Left ventricle myocardium superior (tissue), 1 donor: ENCODE results near the gene IL20RA. TPM values are rescaled to one million over a fixed set of nuclear protein-coding genes. Genes with fewer than 3 reads are reported as not detected.
"Not testable (repeated sequence)": the region's sequence is repeated elsewhere in the genome, so short reads cannot be mapped to it uniquely, and the experiment has no call there.

Experiments used
- ATAC-seq: fragments of 200-7000 bp; cut with Tn5 transposase; one replicate; pipeline ENCODE4 v1.9.1; 2020; ENCODE audit warnings: mild to moderate bottlenecking, moderate library complexity
- DNase-seq: peaks from one replicate; pipeline ENCODE4 v3.0.0-alpha.2; 2020
- intact Hi-C: fragments of 100-400 bp; cut with micrococcal nuclease; formaldehyde crosslinking; loops from one replicate; pipeline ENCODE4 v1.11.0; 2022
- total RNA-seq: library from RNA; stranded (reverse); fragmentation: NEBNext Ultra II Directional; extraction: Animal tissue kit (Norgen Biotek cat#: 25700); gene quantifications from one replicate; pipeline ENCODE4 v1.2.1, GENCODE V29; 2021
- donor health status: DM: no; HTN: yes; CAD: no; lungs with severe emphysema.

Gene IL20RA
- total RNA-seq, 1 donor from 2014 or later, result 7.2 TPM

DNA sequence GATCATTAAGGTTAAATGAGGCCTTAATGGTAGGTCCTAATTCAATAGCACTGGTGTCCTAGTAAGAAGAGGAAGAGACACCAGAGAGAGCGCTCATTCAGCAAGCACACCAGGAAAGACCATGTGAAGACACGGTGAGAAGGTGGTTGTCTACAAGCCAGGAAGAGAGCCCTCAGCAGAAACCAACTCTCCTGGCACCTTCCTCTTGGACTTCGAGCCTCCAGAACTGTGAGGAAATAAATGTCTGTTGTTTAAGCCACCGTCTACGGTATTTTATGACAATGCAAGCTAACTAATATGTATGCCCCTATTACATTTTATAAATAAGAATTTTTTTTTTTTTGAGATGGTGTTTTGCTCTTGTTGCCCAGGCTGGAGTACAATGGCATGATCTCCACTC, 59.3 kb downstream of the IL20RA start:
- ATAC-seq (no peak), DNase-seq (no peak)
- intact Hi-C loops, result no loop called here

GRCh38 chr6:136984578-136984977, 60.2 kb downstream of the IL20RA start:
- DNase-seq (no peak), ATAC-seq (no peak)
- intact Hi-C loops, result no loop called here

DNA sequence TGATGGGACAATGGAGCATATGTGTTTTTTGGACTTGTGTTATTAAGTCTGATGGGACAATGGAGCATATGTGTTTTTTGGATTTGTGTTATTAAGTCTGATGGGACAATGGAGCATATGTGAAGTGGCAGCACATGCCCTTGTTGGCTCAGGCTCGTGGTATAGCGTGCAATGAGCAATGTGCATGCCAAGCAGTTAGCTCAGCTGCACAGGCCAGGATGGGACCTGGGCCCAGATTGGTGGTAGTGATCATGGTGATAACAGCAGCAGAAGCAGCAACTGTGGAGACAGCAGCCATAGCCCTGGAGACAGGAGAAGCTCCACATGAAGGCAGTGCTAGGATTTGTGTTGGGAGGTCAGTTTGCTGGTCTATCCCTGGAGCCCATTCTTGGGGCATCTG, 61.1 kb downstream of the IL20RA start:
- intact Hi-C loops, result no loop called here
- DNase-seq (peak; percentile 36), ATAC-seq (peak; percentile 82)

GRCh38 chr6:136982928-136983327, 61.8 kb downstream of the IL20RA start:
- ATAC-seq (peak; percentile 57), DNase-seq (no peak)
- intact Hi-C loops, result no loop called here

GRCh38 chr6:136980070-136980469, 64.7 kb downstream of the IL20RA start:
- DNase-seq (no peak), ATAC-seq (no peak)
- intact Hi-C loops, result no loop called here

- ATAC-seq, result no peak
Observed at GRCh38 chr6:136979206-136979605, 65.6 kb downstream of the IL20RA start.

DNA sequence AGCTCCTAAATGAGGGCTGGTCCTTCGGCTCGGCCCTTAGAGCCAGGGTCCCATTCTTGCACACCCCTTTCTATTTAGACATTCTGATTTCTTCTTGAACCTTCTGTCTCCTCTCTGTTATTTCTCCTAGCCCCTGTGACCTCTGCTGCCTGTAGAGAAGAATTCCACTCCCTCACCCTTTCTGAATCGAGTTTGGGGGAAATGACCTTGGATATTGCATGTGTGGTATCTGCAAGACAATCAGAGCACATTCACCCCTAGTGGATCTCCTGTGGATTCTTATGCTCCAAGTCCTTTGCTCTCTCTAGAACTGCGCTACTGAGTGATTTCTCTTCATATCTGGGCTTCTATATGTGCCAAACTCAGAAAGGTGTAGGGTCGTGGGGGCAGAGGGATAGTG, 67.7 kb downstream of the IL20RA start:
- no peak for DNase-seq
- intact Hi-C loops, result no loop called here
- ATAC-seq, result no peak

More at GRCh38 chr6:136979206-136979605, 65.6 kb downstream of the IL20RA start:
- intact Hi-C loops, result no loop called here
- no peak for DNase-seq

- ATAC-seq (no peak), DNase-seq (no peak)
- intact Hi-C loops, result no loop called here
Observed at GRCh38 chr6:136975089-136975715, 69.6 kb downstream of the IL20RA start.

DNA sequence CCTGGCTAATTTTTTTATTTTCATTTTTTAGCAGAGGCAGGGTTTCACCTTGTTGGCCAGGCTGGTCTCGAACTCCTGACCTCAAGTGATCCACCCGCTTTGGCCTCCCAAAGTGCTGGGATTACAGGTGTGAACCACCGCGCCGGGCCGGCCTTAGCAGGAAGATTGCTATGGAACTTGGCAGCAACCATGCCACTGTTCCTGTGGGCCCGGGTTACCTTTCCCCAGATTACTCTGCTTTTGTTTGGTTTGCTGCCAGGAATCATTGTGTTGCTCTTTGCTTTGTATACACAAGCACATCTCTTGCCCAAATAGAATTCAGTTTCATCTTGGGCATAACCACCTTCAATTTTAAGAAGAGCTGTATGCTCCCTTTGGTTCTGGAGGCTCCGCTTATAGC, 71.0 kb downstream of the IL20RA start:
- DNase-seq, intact Hi-C loops, ATAC-seq: not testable (repeated sequence)

- intact Hi-C loops, result no loop called here
- no peak for ATAC-seq
- DNase-seq, result no peak
Observed at GRCh38 chr6:136971609-136972008, 73.2 kb downstream of the IL20RA start.

DNA sequence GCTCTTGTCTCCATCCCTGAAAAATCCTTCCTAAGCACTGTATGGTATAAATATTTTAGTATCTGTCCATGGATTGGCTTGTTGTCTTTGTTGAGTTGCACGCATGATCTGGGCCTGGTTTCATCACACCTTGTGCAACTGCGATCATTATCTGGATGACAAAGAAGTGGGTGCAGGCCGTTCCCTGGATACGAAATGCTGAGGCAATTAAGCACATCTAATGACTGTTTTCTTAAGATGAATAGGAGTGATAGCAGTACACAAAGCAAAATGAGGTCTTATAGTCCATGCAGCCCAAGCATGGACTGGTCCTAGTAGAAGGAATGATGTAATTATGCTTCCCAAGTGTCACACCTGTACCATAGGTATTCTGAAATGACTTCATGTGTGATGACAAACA, 74.8 kb downstream of the IL20RA start:
- no peak for DNase-seq
- no peak for ATAC-seq
- intact Hi-C loops, result no loop called here

- intact Hi-C loops, result no loop called here
- DNase-seq, result peak; percentile 46
- peak; percentile 82 for ATAC-seq
Observed at GRCh38 chr6:136969433-136969832, 75.3 kb downstream of the IL20RA start.

GRCh38 chr6:136968837-136969236, 75.9 kb downstream of the IL20RA start:
- DNase-seq, result peak; percentile 88
- peak; percentile 90 for ATAC-seq
- intact Hi-C loops, result no loop called here

- intact Hi-C loops, result no loop called here
- ATAC-seq (peak; percentile 66), DNase-seq (peak; percentile 80)
Observed at GRCh38 chr6:136967876-136968752, 76.7 kb downstream of the IL20RA start.

DNA sequence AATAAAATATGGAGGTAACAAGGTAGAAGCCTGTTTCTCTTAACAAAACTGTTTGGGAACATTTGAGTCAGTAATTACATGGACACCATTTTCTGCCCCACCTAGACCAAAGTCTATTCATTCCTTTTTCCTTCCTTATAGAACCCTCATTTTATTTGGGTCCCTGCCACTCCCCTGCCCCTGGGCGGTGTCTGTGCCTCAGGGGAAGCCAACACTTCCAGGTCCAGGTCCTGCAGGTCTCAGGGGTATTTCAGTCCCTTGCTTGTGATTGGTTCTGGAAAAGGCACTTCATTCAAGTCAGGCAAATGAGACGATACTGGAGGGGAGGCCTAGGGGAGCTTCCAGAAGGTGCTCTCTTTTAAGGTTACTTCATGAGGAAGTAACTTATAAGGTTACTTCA, 80.4 kb downstream of the IL20RA start:
- intact Hi-C loops, result no loop called here
- no peak for ATAC-seq

DNA sequence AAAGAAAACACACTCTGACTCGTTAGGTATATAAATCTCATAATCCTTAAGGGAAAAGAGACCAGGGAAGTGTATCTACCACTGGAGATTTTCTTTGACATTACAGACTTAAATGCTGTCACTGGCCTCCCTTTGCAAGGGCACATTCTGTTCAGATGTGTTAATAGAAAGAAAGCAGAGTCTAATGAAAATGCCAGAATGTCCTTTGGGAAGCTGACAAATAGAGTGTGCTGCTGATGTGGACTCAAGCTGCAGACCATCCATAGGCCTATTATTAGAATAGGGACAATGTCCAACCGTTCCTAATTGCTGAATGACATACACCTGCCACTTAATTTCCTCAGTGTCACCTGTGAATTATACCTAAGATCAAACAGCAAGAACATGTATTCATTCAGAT, 81.5 kb downstream of the IL20RA start:
- ATAC-seq, result peak; percentile 88
- DNase-seq, result no peak
- intact Hi-C loops, result no loop called here

More for the DNA sequence above, 80.4 kb downstream of the IL20RA start:
- DNase-seq, result no peak

GRCh38 chr6:136962661-136963060, 82.1 kb downstream of the IL20RA start:
- DNase-seq, result peak; percentile 48
- intact Hi-C loops, result no loop called here
- ATAC-seq, result peak; percentile 92

- ATAC-seq, result no peak
- intact Hi-C loops, result no loop called here
- no peak for DNase-seq
Observed at GRCh38 chr6:136961848-136962247, 82.9 kb downstream of the IL20RA start.

- no peak for DNase-seq
- intact Hi-C loops, result no loop called here
- ATAC-seq, result no peak
Observed at GRCh38 chr6:136960781-136961180, 84.0 kb downstream of the IL20RA start.

- DNase-seq, ATAC-seq, intact Hi-C loops: not testable (repeated sequence)
Observed at GRCh38 chr6:136959935-136960334, 84.8 kb downstream of the IL20RA start.

DNA sequence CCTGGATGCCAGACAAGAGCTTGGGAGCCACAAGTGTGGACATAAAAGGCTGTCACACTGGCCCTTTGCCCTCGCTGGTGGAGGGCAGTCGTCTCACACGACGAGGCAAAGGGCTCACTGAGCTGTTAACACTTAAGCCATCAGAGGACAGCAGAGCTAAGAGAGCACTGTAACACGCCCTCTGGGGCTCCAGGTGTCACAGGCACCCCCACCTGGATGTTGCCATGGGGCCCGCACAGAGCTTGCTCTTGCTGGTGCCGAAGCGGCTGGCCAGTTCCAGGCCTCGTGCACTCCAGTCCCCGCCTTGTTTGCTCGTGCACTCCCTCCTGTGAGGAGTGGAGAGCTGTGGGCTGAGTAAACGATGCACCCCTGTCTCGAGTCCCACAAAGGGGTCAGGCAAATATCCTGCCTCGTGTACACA, 85.3 kb downstream of the IL20RA start:
- no peak for ATAC-seq
- peak; percentile 37 for DNase-seq
- intact Hi-C loops, result no loop called here
